Fibroblast of pulmonary artery (primary cell): ENCODE measurements around the gene SSUH2.

Experiments used
- DNase-seq: peaks from one replicate; pipeline ENCODE4 v3.0.0-alpha.2; 2010; ENCODE audit warnings: low read depth
- H3K4me3 ChIP-seq: replicated peaks from 2 replicates; pipeline ENCODE4 v1.5.1; 2011; ENCODE audit warnings: low read depth, mild to moderate bottlenecking, control low read depth, low read length, moderate library complexity
- CTCF ChIP-seq: IDR thresholded peaks from 2 replicates; pipeline ENCODE4 v1.5.1; 2011; ENCODE audit warnings: mild to moderate bottlenecking, control low read depth, low read length, inconsistent platforms; ENCODE audit errors: missing control alignments

SSUH2 gene

GRCh38 chr3:8571256-8571655 lies 73.3 kb downstream of the SSUH2 start:
- H3K4me3 ChIP-seq, result no peak overlapping the region

More at GRCh38 chr3:8571256-8571655, 73.3 kb downstream of the SSUH2 start:
- no peak for DNase-seq
- TF ChIP-seq CTCF, result no peak
